Measurements from ENCODE around the gene PCP4L1.
A peak's percentile ranks its signal among the peaks of the same experiment; 100 is the strongest.

Gene PCP4L1

DNA sequence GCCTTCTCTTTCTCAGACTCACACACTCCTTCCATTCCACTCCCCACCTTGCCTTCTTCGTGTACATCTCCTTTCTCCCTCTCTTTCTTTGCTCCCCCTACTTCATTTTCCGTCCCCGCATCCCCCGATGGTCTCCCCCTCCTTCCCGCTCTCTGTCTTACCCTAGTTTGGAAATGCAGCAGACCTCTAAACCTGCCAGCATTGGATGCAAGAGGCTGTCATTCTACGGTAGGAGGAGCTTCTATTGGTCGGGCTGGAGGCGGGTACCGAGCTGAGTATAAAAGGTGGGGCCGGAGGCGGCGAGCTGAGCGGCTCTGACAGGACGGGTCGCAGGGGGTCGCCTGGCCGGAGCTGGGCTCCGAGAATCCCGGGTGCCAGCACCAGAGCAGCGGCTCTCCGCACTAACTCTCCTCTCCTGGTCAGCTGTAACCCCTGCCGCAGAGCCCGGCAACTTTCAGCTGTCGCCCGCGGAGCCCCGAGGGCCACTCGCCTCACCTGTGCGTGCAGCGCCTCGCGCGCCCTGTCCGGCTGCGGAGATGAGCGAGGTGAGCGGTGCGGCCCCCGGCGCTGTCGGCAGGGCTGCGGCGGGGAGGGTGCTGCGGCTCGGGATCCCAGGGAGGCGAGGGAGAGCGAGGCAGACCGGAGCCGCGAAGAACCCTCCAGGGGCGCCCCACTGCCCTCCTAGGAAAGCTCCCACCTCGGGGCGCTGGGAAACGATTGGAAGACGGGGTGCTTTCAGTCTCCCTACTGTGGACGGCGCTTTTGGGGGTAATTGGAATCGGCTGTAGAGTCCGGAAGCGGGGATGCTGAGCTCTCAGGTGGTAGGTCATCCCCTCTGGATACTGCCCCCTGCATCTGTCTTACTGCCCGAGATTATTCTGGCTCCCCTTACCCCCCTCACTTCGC, at the start of gene PCP4L1:
TSS of gene PCP4L1 (plus strand) at position 307 of the 906 bp plus-strand sequence. CDS start at position 537, 230 bp downstream.
- H3K4me3 ChIP-seq, result no peak within 1 kb of the TSS
- H3K27ac ChIP-seq, result no peak within 1 kb of the TSS
- H3K4me2 ChIP-seq, result peak within 1 kb of the TSS in 6 of 11 experiments; percentile 8 to 88 (median 74); a peak in 5 of 22 replicates
- peaks cover 0 to 7% (median 0%) of the 10 kb centered on the region in 11 experiments; a peak in 4 of 22 replicates for H3K36me3 ChIP-seq
- peaks cover 21 to 45% (median 31%) of the 10 kb centered on the region in 10 experiments for H3K4me1 ChIP-seq
- TF ChIP-seq Cebpa-rat (IDR thresholded peaks at IDR 0.05), result no peak
- H3K9me3 ChIP-seq (replicated peaks in 1 of 11), result peaks cover 31 to 43% (median 35%) of the 10 kb centered on the region in 11 experiments
- H3K9ac ChIP-seq, result no peak within 1 kb of the TSS
- 0 out of 22 replicates have a peak, but pooled peaks cover 0 to 8% (median 0%) of the 10 kb centered on the region in 11 experiments for H3K27me3 ChIP-seq
- H4K20me1 ChIP-seq, result no peaks in the 10 kb centered on the region

DNA sequence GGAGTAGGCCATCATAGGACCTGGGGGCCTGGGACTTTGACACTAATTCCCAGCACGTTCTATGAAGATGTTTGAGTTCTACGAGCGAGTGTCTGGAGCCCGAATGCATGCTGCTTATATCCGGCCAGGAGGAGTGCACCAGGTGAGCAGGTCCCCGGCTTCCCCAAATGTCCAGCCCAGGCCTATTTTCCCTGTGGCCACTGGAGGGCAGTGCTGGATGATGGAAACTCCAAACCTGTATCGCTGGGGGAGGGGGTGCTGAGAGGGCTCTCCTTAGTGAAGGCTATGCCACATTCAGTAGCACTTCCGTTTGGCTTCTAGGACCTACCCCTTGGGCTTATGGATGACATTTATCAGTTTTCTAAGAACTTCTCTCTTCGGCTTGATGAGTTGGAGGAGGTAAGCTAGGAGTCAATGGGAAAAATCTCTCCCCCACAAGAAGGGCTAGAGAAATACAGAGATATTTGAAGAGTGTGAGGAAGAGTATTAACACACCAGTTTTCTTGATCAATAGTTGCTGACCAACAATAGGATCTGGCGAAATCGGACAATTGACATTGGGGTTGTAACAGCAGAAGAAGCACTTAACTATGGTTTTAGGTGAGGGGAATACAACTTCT, 48.6 kb upstream of the PCP4L1 start:
- H3K27ac ChIP-seq, result no peak overlapping the region
- no peaks in the 10 kb centered on the region for H3K9me3 ChIP-seq (replicated peaks in 1 of 11)
- H4K20me1 ChIP-seq, result peaks cover 0 to 43% (median 10%) of the 10 kb centered on the region in 11 experiments; a peak in 10 of 22 replicates
- H3K36me3 ChIP-seq, result peaks cover 85 to 100% (median 93%) of the 10 kb centered on the region in 11 experiments
- no peak overlapping the region for H3K4me3 ChIP-seq
- H3K4me1 ChIP-seq, result peaks cover 16 to 75% (median 27%) of the 10 kb centered on the region in 10 experiments
- no peak overlapping the region for H3K9ac ChIP-seq
- H3K4me2 ChIP-seq, result peak overlapping the region in 5 of 11 experiments; percentile 1 to 62 (median 56); a peak in 9 of 22 replicates
- no peak for TF ChIP-seq Cebpa-rat (IDR thresholded peaks at IDR 0.05)
- peaks cover 0 to 1% (median 0%) of the 10 kb centered on the region in 11 experiments; a peak in 4 of 22 replicates for H3K27me3 ChIP-seq

DNA sequence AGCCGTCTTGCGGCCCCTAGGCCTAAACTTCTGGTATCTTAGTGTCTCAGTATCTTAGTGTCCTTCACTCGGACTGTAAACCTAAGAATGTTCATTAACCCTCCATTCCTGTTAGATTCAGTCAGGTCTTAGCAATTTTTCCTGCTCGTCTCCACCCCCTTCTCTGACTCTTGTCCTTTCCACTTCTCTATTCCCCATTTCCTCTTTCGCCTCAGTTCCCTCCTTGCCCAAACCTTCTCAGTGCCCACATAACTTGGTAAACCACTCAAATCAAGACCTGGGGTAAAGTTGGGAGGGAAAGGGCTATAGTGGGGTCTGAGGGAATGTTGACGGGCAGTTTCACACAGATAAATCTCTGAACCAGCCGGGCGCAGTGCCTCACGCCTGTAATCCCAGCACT, 44.2 kb upstream of the PCP4L1 start:
- TF ChIP-seq Cebpa-rat (IDR thresholded peaks at IDR 0.05), result no peak
- peak overlapping the region in 4 of 11 experiments; percentile 54 to 91 (median 87); a peak in 7 of 22 replicates for H3K9ac ChIP-seq
- peaks cover 8 to 42% (median 38%) of the 10 kb centered on the region in 11 experiments; a peak in 21 of 22 replicates for H3K27me3 ChIP-seq
- H3K4me3 ChIP-seq, result peak overlapping the region in 5 of 10 experiments; percentile 44 to 81 (median 70); a peak in 9 of 20 replicates
- peaks cover 57 to 80% (median 61%) of the 10 kb centered on the region in 10 experiments for H3K4me1 ChIP-seq
- H4K20me1 ChIP-seq, result peaks cover 9 to 66% (median 30%) of the 10 kb centered on the region in 11 experiments; a peak in 18 of 22 replicates
- peak overlapping the region in 5 of 11 experiments; percentile 20 to 92 (median 83); a peak in 9 of 22 replicates for H3K27ac ChIP-seq
- peaks cover 52 to 66% (median 56%) of the 10 kb centered on the region in 11 experiments for H3K36me3 ChIP-seq
- peak overlapping the region; percentile 77 to 100 (median 94) for H3K4me2 ChIP-seq
- H3K9me3 ChIP-seq (replicated peaks in 1 of 11), result no peaks in the 10 kb centered on the region

DNA sequence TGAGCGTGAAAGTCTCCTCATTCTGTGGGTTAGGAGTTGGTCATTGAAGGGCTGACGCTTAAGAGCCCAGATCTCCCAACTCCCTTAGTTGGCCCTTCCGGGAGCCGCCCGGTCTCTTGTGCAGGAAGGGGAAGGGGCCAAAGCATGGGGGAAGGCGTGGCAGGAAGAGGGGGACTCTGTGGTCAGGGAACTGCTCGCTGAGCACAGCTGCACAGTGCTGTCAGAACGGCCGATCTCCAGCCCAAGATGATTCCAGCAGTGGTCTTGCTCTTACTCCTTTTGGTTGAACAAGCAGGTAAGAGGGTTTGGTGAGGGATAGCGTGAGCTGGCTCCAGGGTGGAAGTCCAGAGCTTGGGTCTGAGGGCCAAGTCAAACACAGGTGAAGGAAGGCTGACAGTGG, 43.5 kb upstream of the PCP4L1 start, which contains the start of gene FCER1G:
TSS of gene FCER1G (plus strand) at position 220 of the 400 bp plus-strand sequence. CDS start at position 247, 27 bp downstream.
- H3K4me2 ChIP-seq, result peak within 1 kb of the TSS; percentile 77 to 100 (median 94)
- peak within 1 kb of the TSS in 5 of 11 experiments; percentile 34 to 91 (median 86); a peak in 9 of 22 replicates for H3K9ac ChIP-seq

DNA sequence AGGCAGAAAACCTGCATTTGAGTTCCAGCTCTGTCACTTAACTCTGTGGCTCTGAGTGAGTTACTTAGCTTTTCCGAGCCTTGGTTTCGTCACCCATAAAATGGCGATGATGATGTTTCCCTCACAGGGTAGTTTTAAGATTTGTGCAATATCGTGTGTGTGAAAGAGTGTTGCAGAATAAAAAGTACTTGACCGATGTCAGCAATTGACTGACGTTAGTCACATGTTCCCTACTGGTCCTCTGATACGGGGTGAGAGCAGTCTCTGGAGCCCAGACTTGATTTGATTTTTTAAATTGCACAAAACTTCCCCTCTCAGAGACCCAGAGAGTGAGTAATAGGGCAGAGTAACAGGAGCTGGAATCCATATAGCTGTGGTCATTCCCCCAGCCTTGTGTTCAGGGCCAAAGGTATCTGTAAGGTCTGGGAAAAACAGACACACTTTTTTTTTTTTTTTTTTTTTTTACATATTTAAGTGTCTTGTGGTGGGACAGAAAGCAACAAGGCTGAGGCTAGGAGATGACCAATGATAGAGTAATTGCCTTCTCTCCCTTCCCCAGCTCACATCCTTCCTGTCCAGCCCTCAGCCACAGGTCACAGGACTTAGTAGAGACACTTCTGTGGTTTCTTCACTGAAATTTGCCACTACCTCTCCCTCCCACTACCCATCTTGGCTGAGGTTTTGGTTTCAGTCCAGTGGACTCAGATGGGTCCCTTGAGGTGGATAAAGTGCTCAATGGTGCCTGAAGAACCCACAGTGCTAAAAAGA, 41.4 kb upstream of the PCP4L1 start:
- Histone ChIP-seq H3K27ac (peak overlapping the region in 5 of 11 experiments; percentile 20 to 92 (median 83); a peak in 9 of 22 replicates), H3K4me2 (peak overlapping the region; percentile 72 to 100 (median 91)), H3K4me3 (peak overlapping the region in 4 of 10 experiments; percentile 56 to 81 (median 74); a peak in 8 of 20 replicates)

More for the DNA sequence above, 43.5 kb upstream of the PCP4L1 start, which contains the start of gene FCER1G:
- peak within 1 kb of the TSS in 5 of 11 experiments; percentile 20 to 92 (median 83); a peak in 9 of 22 replicates for H3K27ac ChIP-seq
- H3K4me3 ChIP-seq, result peak within 1 kb of the TSS in 8 of 10 experiments; percentile 6 to 81 (median 56); a peak in 11 of 20 replicates
- no peaks in the 10 kb centered on the region for H3K9me3 ChIP-seq (replicated peaks in 1 of 11)
- peaks cover 8 to 49% (median 45%) of the 10 kb centered on the region in 11 experiments; a peak in 21 of 22 replicates for H3K27me3 ChIP-seq
- peaks cover 6 to 63% (median 32%) of the 10 kb centered on the region in 11 experiments; a peak in 17 of 22 replicates for H4K20me1 ChIP-seq
- H3K36me3 ChIP-seq, result peaks cover 46 to 67% (median 49%) of the 10 kb centered on the region in 11 experiments
- H3K4me1 ChIP-seq, result peaks cover 50 to 74% (median 57%) of the 10 kb centered on the region in 10 experiments
- no peak for TF ChIP-seq Cebpa-rat (IDR thresholded peaks at IDR 0.05)

DNA sequence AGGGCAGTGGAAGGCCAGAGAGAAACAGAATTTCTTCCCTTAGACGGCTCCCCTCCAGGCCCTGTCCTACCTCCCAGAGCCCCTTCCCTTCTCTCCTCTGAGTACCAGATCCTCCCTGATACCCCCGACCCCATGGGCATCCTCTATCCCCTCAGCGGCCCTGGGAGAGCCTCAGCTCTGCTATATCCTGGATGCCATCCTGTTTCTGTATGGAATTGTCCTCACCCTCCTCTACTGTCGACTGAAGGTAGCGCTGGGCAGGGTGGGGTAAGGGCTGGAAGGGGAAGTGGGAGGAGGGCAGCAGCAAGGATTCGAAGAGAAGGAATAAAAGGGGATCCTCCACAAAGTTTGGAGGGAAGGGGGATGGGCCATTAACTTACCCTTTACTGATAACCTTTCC, 40.7 kb upstream of the PCP4L1 start:
- H3K4me2 ChIP-seq, result peak overlapping the region; percentile 72 to 100 (median 91)
- no peak for TF ChIP-seq Cebpa-rat (IDR thresholded peaks at IDR 0.05)
- peaks cover 50 to 64% (median 54%) of the 10 kb centered on the region in 10 experiments for H3K4me1 ChIP-seq
- peak overlapping the region in 5 of 11 experiments; percentile 18 to 92 (median 83); a peak in 9 of 22 replicates for H3K27ac ChIP-seq
- peak overlapping the region in 4 of 10 experiments; percentile 56 to 81 (median 74); a peak in 9 of 20 replicates for H3K4me3 ChIP-seq
- peaks cover 8 to 76% (median 72%) of the 10 kb centered on the region in 11 experiments; a peak in 21 of 22 replicates for H3K27me3 ChIP-seq
- no peaks in the 10 kb centered on the region for H3K9me3 ChIP-seq (replicated peaks in 1 of 11)
- peak overlapping the region in 5 of 11 experiments; percentile 23 to 91 (median 86); a peak in 9 of 22 replicates for H3K9ac ChIP-seq
- H3K36me3 ChIP-seq, result peaks cover 19 to 64% (median 21%) of the 10 kb centered on the region in 11 experiments
- H4K20me1 ChIP-seq, result peaks cover 0 to 47% (median 20%) of the 10 kb centered on the region in 11 experiments; a peak in 16 of 22 replicates

More for the DNA sequence above, 41.4 kb upstream of the PCP4L1 start:
- no peaks in the 10 kb centered on the region for H3K9me3 ChIP-seq (replicated peaks in 1 of 11)
- H3K27me3 ChIP-seq, result peaks cover 8 to 69% (median 65%) of the 10 kb centered on the region in 11 experiments; a peak in 21 of 22 replicates
- H4K20me1 ChIP-seq, result peaks cover 0 to 52% (median 20%) of the 10 kb centered on the region in 11 experiments; a peak in 17 of 22 replicates
- TF ChIP-seq Cebpa-rat (IDR thresholded peaks at IDR 0.05), result peak in 6 of 11 experiments; percentile 13 to 38 (median 28); a peak in 4 of 22 replicates
- H3K36me3 ChIP-seq, result peaks cover 26 to 64% (median 28%) of the 10 kb centered on the region in 11 experiments
- H3K9ac ChIP-seq, result peak overlapping the region in 5 of 11 experiments; percentile 23 to 91 (median 86); a peak in 10 of 22 replicates
- peaks cover 50 to 65% (median 53%) of the 10 kb centered on the region in 10 experiments for H3K4me1 ChIP-seq
